ENCODE measurements around the gene BMP6. TPM values are rescaled to one million over a fixed set of nuclear protein-coding genes. Genes with fewer than 3 reads are reported as not detected.
"Not testable (repeated sequence)": the region's sequence is repeated elsewhere in the genome, so short reads cannot be mapped to it uniquely, and the experiment has no call there.

BMP6 gene
- total RNA-seq, 1 donor from 2014 or later = 281 TPM

DNA sequence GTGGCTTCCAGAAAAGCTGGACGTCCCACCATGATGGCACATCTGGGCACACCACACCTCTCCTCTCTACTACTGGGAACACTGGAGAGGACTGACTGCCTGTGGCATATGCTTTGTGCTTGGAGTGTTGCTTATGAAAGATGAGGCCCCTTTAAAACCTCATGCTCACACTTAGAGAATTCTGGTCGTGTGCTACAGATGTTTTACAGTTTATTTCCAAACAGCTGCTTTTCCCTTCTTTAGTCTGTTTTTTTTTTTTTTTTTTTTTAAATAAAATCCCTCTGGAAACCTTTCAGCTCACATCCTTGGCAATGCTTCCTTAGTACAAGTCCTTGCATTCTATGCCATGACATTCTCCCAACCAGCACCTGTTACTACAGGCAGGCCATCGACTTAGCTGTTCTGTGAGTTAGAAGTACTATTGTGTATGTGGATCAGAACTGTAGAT, 60.3 kb downstream of the BMP6 start:
- no peak for DNase-seq (ENCODE audit: low read depth, low spot score)

DNA sequence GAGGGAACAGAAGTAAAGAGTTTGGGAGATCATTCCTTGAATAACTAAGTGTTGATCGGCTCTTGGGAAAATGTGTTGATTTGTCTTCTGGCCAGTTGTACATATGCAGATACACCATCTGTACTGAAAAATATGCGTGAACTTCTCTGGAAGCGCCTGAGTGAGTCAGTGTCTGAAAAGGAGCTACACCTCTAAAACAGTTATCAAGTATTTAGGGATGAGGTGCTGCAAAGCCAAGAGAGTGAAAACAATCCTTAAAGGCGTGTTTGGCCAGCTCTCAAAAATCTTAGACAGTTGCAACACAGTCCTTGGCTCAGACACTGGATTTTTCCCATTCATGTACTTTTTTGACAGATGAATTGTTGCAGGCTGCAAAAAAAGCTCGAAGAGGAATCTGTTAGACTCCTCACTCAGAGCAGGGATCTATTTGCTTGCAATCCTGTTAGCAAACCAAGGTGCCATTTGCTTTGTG, 61.3 kb downstream of the BMP6 start:
- DNase-seq (ENCODE audit: low read depth, low spot score) = no peak

DNA sequence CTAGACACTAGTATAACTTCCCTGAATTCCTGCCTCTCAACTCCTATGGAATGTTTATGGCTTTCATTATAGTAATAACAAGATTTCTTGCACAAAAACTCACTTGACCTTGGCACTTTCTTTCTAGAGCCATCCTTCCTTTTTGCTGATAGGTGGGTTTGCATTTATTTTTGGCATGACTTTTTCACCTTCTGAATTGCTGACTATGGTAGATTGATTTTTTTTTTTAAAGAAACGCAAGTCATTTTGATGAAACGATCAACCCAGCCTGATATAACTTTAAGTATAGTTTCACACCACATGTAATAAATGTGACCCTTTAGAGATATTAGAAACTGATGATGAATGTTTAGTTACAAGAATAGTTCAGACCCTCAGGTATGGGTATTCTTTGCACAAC, 61.8 kb downstream of the BMP6 start:
- DNase-seq (ENCODE audit: low read depth, low spot score) = no peak

DNA sequence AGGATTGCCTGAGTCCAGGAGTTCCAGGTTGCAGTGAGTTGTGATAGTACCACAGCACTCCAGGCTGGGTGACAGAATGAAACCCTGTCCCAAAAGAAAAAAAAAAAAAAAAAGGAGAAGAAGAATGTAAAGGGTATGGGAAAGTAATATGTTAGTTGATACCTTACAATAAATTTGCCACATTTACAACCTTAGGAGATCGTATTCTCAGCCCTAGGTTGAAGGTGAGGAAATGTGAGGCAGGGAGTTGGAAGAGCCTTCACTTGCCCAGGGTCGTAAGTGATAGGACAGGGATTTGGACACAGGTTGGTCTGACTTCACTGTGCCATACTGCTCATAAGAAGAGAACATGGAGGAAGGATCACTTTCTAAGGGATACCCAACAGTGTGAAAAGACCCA, 68.6 kb downstream of the BMP6 start:
- DNase-seq (ENCODE audit: low read depth, low spot score) = no peak

DNA sequence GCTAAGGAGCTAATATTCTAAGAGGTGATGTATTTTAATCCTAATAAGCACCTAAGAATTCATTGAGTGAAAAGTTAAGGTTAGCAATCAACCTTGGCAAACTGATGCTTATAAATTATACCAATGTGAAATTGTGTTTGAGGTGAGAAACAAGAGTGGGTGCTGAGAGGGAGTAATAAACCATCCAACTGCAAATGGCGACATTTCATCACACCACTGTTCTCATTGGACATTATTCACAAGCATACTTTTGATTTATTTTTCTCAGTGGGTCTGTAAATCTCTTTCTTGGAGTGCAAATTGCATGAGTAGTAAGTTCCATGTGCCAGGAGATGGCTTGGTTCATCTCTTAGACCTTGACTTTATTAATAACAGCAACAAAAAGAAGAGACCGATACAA, 71.5 kb downstream of the BMP6 start:
- no peak for DNase-seq (ENCODE audit: low read depth, low spot score)

DNA sequence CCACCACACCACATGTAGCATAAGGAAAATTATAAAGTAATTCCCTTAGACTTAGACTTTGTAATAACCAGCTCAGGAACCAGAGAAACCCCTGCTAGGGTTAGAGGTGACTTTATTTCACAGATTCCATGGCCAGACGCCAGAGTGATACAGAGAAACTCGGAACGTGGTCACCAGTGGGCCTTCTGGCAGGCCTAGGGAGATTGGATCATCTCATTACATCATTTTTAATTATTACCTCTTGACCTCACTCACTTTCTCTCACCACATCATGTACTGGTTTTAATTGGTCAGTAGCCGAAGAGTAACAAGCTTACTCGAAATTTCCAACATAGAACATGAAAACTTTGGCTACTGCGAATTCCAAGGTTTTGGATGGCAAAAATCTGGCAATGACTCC, 72.9 kb downstream of the BMP6 start:
- no peak for DNase-seq (ENCODE audit: low read depth, low spot score)

DNA sequence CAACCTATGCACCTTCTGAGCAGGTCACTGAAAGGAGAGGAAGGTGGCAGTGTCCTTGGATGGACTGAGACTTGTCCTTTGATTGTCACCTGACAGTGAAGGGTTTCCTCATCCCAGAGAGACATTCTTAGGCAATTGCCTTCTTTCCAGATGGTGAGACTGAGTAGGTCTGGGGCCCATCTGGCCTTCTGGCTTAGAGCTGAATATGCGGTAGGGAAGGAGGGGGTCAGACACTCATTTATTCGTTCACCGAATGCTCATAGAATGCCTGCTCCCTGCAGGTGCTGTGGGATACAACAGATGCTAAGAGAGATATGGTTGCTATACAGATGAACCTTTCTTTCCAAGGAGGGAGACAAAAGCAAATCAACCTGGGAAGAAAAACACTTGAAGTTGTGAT, 76.8 kb downstream of the BMP6 start:
- no peak for DNase-seq (ENCODE audit: low read depth, low spot score)

DNA sequence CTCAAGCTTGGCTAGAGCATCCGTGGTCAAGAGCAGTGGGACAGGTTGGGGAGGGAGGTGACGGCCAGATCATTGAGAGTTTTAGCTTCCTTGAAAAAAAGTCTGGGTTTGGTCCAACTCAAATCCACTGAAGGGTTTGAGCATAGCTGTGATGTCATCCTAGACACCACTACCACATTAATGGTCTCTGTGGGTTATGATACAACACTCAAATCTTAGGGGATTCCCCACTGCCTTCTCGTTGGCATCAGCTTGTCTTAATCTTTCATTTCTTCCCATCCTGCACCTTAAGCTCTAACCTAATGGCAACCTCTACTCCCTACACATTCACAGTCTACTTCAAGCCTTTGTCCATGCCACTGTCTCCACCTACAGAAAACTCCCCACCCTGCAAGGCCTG, 77.3 kb downstream of the BMP6 start:
- DNase-seq (ENCODE audit: low read depth, low spot score) = no peak

DNA sequence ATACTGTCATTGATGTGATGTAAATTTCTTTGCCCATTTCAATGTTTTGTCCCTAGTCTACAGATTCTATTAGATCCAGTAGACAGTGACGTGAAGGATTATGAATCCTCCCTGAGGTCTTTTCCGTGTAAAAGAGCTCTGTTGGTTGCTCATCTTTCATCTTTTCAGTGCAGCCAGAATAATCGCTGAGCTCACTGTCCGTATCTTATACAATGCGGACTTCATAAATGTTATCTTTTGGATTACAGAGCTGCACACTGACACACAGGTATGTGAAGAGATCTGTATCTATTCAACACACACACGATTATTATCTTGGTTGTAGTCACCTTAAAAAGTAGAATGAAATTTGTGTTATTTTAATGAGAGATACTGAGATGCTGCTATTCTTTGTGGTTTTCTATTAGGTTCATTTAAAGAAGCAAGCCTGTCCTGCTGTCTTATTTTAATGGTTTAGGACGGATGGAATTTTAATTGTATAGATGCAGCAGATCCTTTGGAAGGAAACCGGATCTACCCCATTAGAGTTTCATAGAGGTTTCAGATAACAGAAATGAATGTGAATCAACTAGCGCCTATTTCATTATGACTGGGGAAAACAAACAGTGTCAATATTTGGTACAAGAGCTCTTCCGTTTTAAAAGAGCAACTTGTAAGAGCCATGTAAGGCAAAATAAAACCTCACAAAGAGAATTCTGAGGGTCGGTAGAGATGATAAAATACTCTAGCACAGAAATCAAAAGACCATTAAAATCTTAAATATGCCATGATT, 79.4 kb downstream of the BMP6 start:
- DNase-seq (ENCODE audit: low read depth, low spot score) = no peak

DNA sequence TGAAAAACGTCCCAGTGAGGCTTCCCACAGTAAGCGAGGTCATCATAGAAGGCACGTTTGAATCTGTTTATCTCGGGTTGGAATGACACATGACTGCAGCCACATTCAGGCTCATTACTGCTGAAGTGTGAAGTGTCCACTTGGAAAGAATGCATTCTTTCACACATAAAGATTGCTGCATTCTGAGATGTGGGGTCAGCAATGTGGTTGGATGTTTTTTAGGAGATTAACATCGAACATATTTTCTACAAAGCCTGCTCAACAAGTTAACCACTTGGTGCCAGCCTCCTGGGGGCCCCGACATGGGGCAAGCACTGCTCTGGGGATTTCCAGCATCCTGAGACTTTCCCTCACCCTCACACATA, 79.9 kb downstream of the BMP6 start:
- DNase-seq (ENCODE audit: low read depth, low spot score) = no peak

DNA sequence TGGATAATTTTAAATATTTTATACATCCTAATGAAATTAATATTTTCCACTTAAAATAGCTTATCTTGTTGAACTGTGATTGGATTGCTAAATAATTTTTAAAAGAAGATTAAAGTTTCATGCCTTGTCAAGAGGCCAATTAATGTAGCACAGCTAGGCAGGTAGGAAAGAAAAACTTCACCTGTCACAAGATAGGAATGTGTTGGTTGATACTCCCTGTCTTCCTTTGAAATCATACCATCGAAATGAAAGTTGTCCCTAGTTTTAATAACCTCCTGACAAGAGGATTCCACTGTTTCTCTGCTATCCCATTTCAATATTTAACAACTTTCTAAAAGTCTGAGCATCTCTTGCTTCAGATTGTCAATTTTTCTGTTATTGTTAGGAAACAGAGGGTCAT, 80.8 kb downstream of the BMP6 start:
- DNase-seq (ENCODE audit: low read depth, low spot score) = no peak

DNA sequence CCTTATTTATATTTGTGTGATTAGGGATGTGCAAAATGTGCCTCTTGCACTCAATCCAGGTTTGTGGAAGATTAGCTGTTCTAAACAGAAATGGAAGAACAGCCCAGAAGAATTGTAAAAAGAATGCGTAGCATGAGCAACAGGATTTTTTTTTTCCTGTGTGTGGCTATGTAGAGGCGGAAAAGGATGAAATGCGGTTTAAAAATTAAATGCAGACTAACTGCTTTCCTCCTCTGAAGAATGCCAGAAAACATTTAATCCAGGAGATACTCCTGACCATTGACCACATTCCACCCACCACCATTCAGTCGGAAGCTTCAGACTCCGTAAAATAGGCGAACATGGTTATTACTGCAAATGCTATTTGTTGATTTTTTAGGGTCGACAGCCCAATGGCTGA, 83.4 kb downstream of the BMP6 start:
- no peak for DNase-seq (ENCODE audit: low read depth, low spot score)

DNA sequence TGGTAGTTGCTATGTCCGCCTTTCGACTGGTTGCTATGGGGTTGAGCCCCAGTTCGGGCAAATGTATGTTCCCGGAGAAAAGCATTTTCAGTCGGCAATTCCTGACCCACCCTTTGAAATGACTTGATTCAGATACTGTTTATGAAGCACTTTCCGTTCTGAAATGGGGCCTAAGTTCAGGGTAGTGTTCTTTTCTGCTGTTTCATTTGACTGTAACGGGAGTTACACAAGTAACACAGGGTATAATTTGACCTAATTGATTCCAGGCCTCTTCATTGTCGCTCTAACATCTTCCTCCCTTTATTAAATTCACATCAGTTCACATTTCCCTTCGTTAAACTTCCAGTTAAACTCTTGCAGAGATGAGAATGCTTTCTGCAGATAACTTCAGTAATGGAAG, 85.5 kb downstream of the BMP6 start:
- DNase-seq (ENCODE audit: low read depth, low spot score) = no peak

DNA sequence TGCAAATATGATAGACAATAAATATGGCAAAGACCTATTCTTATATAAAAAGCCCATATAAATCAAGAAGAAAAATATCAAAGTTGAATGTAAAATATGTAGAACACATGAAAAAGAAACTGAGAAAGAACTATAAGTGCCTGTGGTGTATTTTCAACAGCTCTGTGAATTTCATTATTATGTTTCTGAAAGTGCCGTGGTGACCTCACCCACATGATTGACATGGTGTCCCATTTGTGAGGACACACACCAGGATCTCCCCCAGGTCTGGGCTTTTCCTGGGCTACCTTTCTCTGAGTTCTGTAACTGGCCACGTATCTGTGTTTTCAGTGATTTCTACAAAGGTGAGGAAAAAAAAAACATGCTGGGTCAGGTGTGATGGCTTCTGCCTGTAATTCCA, 86.7 kb downstream of the BMP6 start:
- DNase-seq (ENCODE audit: low read depth, low spot score) = no peak

DNA sequence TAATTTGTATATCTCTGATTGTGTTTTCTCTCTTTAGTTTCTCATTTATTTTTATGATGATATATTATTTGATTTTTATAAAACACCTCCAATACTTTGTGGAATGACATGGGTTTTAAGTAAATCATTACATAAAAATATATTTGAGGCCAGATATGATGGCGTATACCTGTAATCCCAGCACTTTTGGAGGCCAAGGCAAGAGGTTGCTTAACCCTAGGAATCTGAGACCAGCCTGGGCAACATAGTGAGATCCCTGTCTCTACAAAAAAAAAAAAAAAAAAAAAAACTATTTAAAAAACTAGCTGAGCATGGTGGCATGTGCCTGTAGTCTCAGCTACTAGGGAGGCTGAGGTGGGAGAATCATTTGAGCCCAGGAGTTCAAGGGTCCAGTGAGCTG, 87.3 kb downstream of the BMP6 start:
- DNase-seq (ENCODE audit: low read depth, low spot score) = no peak

DNA sequence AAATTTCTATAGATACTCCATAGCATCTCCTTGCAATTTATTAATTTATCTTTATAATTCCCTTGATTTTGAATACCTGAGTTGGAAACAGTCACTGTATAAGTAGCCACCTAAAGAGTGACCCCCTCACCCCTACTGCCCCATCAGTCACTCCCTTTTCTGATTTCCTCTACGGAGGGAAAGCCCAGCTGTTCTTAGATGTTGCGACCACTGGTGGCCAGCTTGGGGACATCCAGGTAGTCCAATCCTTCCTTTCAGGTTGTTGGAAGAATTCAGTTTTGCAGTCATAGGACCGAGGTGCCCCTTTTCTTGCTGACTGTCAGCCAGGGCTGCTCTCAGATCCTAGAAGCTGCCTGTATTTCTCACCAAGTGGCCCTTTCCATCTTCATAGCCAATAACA, 87.8 kb downstream of the BMP6 start:
- no peak for DNase-seq (ENCODE audit: low read depth, low spot score)

DNA sequence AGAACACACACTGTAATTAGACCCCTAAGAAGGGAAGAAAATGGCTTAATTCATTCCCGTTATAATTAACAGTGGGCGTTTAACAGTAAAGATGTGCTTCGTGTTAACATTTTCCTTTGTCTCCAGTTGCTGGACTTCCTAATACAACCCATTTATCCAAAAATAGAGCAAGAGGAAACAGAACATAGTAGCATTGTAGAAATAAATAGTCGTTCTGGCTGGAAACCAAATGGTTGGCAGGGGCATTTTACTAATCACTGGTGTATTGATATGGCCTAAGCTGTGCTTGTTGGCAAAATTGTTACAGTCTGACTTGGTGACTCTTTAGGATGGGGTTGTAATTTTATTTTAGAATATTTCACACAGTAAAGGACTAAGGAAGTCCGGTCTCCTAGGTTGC, 89.8 kb downstream of the BMP6 start:
- DNase-seq (ENCODE audit: low read depth, low spot score) = no peak

DNA sequence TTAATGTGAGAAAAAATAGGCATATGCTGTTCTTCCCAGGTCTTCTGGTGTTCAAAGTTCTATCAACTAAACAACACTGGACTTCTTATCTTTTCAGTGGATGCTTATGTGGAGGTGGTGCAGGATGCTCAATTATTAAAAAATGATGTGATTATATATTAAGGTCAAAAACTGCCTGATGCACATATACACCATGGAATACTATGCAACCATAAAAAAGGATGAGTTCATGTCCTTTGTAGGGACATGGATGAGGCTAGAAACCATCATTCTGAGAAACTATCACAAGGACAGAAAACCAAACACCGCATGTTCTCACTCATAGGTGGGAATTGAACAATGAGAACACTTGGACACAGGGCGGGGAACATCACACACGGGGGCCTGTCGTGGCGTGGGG, 91.3 kb downstream of the BMP6 start:
- DNase-seq (ENCODE audit: low read depth, low spot score) = not testable (repeated sequence)

DNA sequence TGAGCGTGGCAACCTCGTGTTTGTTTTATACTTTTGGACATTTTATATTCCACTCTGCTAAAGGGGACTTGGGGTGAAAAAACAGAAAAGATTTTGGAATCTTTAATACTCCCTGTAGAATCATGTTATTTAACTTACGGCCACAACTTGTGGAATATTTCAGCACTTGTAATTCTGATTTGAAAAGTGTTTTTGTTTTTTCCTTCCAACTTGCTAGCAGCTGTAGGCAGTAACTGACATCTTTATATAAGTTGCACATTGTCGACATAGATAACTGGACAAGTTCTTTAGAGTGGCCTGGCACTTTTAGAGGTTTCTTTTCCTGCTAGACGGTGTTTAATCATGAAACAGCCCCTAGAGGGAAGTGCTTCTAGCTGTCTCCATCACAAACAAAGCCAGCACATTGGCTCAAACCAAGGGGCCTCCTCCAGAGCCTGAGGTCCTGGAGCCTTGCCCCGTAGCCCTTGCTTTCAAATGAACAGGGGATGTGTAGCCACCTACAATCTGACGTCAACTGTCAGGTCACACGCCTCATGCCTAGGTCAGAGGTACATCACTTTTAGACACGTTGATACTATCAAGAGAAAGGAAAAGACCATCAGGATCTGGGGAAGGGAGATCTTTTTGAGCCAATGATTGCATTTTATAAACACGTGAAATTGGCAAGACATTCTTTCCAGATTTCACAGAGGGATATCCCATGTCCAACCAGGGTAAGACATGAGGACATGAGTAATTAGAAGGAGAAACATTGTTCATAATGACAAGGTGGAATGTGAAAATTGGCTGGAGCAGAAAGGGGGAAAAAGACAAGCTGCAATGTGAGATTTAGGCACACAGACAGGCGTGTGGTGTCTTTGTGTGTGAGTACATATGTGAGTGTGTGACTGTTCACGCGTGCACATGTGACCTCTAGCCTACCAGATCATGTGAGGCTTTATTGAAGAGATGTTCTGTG, 92.6 kb downstream of the BMP6 start:
- no peak for DNase-seq (ENCODE audit: low read depth, low spot score)

DNA sequence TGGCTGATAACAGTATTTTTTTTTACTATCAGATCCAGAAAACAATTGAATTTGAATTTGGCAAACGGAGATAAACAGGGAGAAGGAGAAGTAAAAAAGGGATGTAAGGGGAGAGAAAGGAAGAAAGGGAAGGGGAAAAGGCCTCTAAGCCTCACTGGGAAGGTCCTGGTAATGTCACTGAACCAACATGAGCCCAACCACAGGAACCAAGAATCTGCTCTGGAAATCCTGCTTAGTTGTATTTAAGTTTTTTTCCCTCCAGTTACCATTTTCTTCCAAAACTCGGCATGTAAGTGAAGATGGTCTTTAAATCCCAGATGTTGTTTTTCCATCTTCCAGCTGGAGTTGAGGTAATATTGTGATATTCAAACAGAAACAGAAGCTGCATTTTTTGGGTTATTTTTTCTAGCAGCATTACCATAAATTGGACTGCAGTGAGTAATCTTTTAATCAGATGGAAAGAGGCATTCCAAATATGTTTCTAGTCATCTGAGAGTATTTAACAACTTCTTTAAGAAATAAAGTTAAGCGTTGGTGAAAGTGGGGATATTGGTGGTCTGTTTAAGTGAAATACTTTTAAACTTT, 93.6 kb downstream of the BMP6 start:
- DNase-seq (ENCODE audit: low read depth, low spot score) = no peak

DNA sequence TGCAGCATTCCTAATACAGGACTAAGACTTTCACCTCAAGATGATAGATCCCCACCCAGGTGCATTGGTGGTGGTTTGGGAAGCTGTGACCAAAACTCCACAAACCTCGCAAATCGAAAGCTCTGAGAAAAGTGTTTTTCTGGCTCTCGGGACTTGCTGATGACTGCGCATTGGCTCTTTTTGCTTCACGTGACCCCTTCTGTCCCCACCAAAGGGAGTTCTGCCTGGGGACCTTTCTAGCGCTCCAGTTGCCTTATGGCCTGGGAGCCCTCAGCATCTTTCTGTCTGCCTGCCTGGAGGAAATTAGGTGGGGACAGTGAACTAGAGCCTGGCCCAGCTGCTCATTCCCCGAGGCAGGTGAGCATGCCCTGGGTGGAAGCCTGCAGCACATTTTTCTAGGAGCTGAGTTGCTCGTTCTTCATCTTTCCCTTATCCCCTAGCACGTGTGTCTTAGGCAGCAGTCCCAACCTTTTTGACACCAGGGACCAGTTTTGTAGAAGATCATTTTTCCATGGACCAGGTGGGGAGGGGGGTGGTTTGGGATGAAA, 94.5 kb downstream of the BMP6 start:
- no peak for DNase-seq (ENCODE audit: low read depth, low spot score)

DNA sequence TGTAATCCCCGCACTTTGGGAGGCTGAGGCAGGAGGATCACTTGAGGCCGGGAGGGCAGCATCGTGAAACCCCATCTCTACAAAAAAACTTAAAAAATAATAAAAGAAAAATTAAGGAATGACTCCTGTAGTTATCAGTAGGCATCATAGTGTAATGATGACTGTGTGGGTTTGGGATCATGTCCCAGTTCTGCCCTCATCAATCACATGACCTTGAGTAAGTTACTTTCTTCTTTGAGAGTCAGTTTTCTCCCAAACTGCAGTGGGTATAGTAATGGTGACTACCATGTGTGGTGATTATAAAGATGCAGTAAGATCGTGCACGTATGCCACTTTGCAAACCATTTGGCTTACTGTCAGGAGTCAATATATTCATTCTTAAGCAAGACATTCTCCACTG, 95.5 kb downstream of the BMP6 start:
- DNase-seq (ENCODE audit: low read depth, low spot score) = no peak

Data from pulmonary artery endothelial cell (primary cell).